Measurements from ENCODE around the gene NIM1K.

DNA sequence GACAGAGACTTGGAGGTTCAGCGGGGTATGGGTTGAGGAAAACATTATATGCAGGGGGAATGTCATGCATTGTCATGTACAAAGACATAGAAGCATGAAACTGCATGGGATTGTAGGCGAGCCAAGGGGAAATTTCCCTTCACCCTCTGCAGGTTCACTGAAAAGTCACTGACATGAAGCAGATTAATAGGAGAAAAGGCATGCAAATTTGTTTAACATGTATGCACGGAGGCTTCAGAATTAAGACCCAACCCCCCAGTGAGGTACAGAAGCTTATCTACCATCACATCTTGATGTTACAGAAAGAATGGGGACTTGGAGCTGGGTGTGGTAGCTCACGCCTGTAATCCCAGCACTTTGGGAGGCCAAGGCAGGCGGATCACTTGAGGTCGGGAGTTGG, 18.5 kb downstream of the NIM1K start:
- TF ChIP-seq CTCF (IDR thresholded peaks at IDR 0.05 in 2 of 3, conservative IDR thresholded peaks at IDR 0.05 in 1 of 3; ENCODE audit: control insufficient read depth in 2 of 3, extremely low read depth in 1 of 3, insufficient read depth in 1 of 3, low read depth in 3 of 3, low read length in 3 of 3) = no peak
- no peak for TF ChIP-seq ZNF207 (IDR thresholded peaks at IDR 0.05; ENCODE audit: borderline replicate concordance)
- TF ChIP-seq, protein P1, sequence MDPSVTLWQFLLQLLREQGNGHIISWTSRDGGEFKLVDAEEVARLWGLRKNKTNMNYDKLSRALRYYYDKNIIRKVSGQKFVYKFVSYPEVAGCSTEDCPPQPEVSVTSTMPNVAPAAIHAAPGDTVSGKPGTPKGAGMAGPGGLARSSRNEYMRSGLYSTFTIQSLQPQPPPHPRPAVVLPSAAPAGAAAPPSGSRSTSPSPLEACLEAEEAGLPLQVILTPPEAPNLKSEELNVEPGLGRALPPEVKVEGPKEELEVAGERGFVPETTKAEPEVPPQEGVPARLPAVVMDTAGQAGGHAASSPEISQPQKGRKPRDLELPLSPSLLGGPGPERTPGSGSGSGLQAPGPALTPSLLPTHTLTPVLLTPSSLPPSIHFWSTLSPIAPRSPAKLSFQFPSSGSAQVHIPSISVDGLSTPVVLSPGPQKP (IDR thresholded peaks at IDR 0.05; ENCODE audit: low read depth, low read length) = no peak
- no peak for TF ChIP-seq POLR2A (IDR thresholded peaks at IDR 0.05; ENCODE audit: low read depth, low read length)
- no peak for TF ChIP-seq SMAD1 (IDR thresholded peaks at IDR 0.05; ENCODE audit: low read depth, partially characterized antibody)
- no peak for TF ChIP-seq SUZ12 (IDR thresholded peaks at IDR 0.05; ENCODE audit: unreplicated experiment)
- TF ChIP-seq ZBTB11 (CRISPR knock-in tag; IDR thresholded peaks at IDR 0.05) = no peak
- no peak for TF ChIP-seq ZNF274 (IDR thresholded peaks at IDR 0.05; ENCODE audit: insufficient read depth, insufficient read length)
- TF ChIP-seq USF2 (IDR thresholded peaks at IDR 0.05; ENCODE audit: borderline replicate concordance, low read depth, low read length) = no peak
- no peak for TF ChIP-seq EZH2 (IDR thresholded peaks at IDR 0.05; ENCODE audit: borderline replicate concordance, control insufficient read depth, low read depth, low read length)
- no peak for TF ChIP-seq MYC (IDR thresholded peaks at IDR 0.05; ENCODE audit: insufficient read depth, insufficient read length, insufficient replicate concordance, low read length, severe bottlenecking)
- TF ChIP-seq ZBED1 (IDR thresholded peaks at IDR 0.05; ENCODE audit: borderline replicate concordance) = no peak
- TF ChIP-seq IRF4 (IDR thresholded peaks at IDR 0.05; ENCODE audit: low read depth, low read length) = no peak
